Stimulated activated CD8-positive, alpha-beta memory T cell treated with anti-CD3 and anti-CD28 coated beads, Interleukin-7, amount 100 ng/mL, for 48 hours (primary cell): ENCODE results near the gene LRRC27.
A peak's percentile ranks its signal among the peaks of the same experiment; 100 is the strongest.

Experiments used
- DNase-seq, 2 donors: peaks; one replicate each; pipeline ENCODE4 v3.0.0-alpha.2; 2020; ENCODE audit warnings: low read depth in 1 of 2; ENCODE audit errors: extremely low read depth in 1 of 2

Gene LRRC27

DNA sequence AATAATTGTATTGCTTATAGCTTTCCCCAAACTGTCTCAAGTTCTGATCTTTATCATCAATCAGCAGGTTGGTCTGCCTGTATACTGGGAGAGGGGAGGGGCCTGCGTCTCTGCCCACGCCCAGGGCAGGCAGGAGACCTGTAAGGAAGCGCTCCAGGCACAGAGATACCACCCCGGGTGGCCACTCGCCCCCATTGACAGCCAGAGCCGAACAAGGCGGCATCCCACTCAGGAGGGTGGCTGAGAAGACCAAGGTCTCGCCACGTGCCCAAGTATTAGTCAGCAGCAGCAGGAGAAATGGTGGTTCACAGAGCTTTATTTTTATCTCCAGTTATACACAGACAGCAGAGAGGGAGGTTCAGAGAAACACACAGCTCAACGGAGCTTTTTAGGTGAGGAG lies 31.4 kb upstream of the LRRC27 start:
- no peak for DNase-seq

GRCh38 chr10:132301371-132302330 lies 30.3 kb upstream of the LRRC27 start:
- no peak for DNase-seq

DNA sequence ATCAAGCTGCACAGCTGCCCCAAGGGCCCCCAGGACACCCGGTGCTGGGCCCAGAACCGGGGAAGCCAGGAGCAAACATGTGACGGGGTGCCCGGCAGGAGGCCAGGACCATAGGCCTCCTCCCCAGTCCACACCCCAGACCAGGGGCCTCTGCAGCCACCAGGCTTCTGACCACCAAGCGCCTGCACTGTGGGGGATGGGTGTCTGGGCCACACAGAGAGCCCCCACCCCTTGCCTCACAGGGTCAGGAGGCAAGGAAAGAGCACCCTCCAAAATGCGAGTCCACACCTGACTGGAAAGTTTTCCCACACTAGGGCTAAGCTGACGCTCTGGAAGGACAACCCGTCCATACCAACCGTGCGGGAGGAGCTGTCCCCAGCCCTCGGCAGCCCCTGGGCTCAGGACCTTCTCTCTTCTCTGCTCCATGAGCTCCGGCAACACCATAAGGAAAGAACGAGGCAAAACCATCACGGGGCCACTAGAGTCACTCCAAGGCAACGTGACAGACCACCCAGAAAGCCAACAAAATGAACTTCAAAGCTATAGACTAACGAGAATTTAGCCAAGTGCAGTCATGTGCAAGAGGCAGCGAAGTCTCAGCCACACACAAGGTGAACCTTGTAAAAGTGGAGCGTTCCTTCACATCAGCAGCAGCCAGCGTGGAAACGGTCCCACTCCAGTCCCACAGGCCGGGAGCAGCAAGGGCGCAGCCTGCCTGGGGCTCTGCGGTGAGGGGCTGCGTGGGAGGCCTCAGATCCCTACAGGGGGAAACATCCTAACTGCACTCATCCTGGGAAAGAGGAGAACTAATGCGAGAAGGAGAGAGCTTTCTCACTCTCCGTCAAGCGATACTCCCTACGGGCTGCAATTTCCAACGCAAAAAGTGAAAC lies 29.3 kb upstream of the LRRC27 start:
- DNase-seq, result no peak

GRCh38 chr10:132303361-132304115 lies 28.5 kb upstream of the LRRC27 start:
- no peak for DNase-seq

DNA sequence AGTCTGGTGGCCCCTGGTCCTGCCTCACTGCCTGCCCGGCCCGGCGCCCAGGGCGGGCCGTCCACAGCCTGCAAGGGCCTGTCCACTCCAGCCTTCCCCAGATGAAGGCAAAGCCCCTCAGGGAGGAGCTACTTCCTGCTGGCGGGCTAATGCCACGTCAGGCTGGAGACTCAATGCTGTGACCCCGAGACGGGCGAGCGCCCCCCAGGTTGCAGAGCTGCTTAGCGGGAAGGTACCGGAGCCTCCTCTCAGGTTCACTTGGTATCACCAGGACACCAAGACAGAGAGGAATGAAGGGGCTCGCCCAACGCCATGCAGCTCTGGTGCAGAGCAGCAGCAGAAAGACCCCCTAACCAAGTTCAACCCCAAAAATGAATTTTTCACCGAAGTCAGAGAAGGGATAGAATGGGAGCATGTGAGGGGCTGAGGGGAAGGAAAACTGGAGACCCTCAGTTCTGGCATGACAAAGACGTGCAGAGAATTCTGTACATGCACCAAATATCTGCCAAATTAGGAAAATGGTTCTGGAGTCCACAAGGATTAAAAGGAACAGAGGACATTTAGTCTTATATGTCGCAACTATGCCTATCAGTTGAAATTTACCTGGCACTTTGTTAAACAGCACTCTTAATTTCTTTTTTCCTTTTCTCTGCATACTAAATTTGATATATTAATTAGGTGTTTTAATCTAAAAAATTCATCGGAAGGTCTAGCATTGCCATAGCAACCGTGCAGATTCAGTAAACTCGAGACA lies 27.1 kb upstream of the LRRC27 start:
- DNase-seq, result no peak

DNA sequence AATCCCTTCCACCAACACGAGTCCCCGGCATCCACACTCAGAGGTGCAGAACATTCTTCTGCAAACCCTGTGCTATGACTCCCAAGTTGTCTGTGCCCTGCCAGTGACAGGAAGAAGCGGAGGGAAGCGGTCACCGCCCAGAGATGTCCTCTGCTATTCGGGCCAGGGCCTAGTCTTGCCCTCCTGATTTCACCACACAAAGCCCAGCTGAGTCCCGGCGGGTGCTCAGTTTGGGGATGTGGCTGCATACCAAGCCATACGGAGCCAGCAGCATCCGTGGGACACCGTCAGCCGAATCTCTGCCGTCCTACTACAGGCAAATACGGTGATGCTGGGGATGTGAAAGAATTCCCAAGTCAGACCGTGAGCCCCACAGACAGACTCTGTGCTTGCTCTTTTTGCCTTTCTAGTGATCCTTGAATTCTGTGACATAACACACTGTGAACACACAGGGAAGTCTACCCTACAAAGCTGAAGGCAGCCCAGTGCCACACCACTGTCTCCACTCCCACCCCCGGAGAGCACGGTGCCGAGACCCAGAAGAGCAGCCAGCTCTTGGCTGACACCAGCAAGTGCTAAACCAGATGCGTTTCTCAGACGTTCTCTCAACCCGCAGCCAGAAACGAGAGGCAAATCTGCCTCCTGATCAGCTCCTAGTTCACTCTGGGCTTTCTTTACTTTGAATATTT lies 26.2 kb upstream of the LRRC27 start:
- DNase-seq, result no peak

DNA sequence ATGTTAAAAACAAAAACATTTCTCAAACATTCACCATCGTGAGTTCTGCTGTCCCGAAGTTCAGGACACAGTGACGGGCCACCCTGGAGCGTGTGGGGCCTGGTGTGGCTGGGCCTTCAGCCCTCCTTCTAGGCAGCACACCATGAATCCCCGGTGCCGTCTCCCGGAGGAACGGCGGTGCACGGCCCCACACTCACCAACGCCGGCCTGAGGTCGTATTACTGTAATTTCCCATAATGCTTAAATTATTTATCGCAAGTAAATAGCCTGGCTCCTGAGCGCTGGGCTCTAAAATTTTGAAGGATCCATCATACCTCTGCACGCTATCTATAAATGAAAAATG lies 25.7 kb upstream of the LRRC27 start:
- no peak for DNase-seq

GRCh38 chr10:132306864-132307751 lies 24.9 kb upstream of the LRRC27 start:
- no peak for DNase-seq

- DNase-seq, result peak; percentile 78
Measured at GRCh38 chr10:132307823-132308586, 24.0 kb upstream of the LRRC27 start, which contains the start of gene STK32C. Gene STK32C (minus strand): TSS chr10:132307950. CDS start chr10:132307833, 117 bp downstream.

DNA sequence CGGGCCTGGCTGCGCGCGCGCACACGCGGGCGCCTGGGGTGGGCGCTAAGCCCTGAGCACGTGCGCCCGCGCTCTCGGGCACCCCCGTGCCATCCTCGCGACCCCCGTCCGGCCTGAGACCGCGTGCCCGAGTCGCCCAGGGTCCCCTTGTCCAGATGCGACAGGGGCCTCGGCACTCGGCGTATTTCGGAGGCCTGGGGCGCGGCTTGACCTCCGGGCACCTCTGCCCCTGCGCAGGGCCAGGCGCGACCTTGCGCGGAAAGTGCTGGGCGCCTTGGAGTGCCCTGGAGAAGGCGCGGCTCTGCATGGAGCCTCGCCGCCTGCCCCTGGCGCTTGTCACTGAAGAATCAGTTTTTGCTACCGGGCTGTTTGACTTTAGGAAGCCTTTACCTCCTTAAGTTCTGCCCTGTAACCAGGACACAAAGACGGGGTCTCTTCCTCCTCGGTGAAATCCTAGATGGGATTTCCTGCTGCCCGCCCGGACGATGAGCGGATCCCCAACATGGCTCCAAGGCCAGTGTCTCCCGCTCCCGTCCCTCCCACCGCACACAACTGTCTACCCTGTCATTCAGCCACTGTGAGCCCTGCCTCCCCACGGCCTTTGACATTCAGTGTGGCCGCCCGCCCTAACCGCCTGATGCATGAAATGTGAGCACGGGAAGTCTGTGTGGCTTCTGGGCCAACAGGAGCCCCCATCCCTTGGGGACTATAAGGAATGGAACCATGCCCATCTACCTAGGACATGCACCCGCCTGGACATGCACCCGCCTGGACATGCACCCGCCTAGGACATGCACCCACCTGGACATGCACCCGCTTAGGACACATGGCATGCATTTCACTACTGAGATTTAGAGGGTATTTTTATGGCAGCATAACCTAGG lies 23.2 kb upstream of the LRRC27 start:
- DNase-seq, result no peak

GRCh38 chr10:132309471-132309865 lies 22.5 kb upstream of the LRRC27 start:
- DNase-seq, result no peak

DNA sequence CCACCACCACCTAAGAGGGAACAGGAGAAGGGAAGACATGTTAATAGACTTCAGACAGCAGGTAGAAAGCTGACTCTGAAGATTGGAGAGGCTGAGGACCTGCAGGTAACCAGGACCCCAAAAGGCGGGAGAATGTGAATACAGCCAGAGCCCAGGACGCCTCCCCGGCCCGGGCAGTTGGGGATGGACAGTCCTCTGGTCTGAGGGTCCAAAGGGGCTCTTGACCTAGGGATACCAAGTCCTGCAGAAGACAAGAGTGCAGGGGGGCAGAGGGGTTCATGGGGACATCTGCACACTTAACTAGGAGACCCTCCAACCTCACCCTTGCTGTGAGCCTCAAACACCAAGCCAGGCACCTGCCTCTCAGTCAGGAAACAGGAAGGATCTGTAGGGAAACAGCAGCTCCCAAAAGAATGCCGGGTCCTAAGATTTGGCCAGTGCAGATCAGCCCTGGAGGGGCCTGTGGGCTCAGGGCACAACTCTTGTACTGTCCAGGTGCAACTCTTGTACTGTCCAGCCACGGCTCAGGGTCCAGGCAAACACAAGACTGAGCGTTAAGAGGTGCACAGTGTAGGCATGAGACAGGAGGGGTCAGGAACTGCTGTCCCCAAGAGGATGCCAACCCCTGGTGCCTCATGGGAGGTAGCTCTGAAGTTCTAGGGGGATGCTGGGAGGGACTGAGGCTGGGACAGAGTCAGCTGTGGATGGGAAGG lies 22.0 kb upstream of the LRRC27 start:
- no peak for DNase-seq

GRCh38 chr10:132310701-132311337 lies 21.2 kb upstream of the LRRC27 start:
- DNase-seq, result no peak

GRCh38 chr10:132311338-132311939 lies 20.6 kb upstream of the LRRC27 start:
- no peak for DNase-seq

DNA sequence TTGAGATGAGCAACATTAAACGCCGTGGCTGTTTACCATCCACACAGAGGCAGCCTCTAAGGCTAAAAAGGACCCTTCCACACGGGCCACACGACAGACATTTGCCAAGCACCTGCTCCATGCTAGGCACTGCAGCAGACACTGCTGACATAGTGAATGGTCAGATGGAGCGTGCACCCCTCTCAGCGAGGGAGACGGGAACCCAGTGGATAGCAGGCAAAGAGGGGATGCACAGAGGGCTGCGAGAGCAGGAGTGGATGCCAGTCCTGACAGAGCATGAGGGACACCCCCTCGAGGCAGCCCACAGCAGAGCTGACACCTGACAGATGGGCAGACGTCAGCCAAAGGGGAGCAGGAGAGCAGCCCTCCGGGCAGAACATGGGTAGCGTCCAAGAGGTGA lies 18.7 kb upstream of the LRRC27 start:
- DNase-seq, result no peak
